Lung (tissue), 12 donors: Measurements from ENCODE around the gene SDHAF2. TPM values are rescaled to one million over a fixed set of nuclear protein-coding genes. Genes with fewer than 3 reads are reported as not detected.

Experiments
- ATAC-seq: fragments of 200-7000 bp; cut with Tn5 transposase; one replicate; pipeline ENCODE4 v1.9.1; 2020; ENCODE audit warnings: moderate number of reproducible peaks; ENCODE audit not compliant: insufficient read depth, low FRiP score
- DNase-seq, 3 donors: peaks; one replicate each; pipeline ENCODE4 v3.0.0-alpha.2; 2013 to 2017
- H3K27ac ChIP-seq, 2 donors: one replicate each; pipeline ENCODE4 v1.5.1; 2013; ENCODE audit warnings: mild to moderate bottlenecking in 2 of 2, moderate library complexity in 2 of 2, control low read depth in 1 of 2, inconsistent platforms in 1 of 2, low read depth in 1 of 2, low read length in 1 of 2
- H3K27me3 ChIP-seq, 3 donors: one replicate each; pipeline ENCODE4 v1.5.1; 2013; ENCODE audit warnings: low read length in 2 of 3; ENCODE audit not compliant: control insufficient read depth in 3 of 3, insufficient read depth in 3 of 3
- H3K36me3 ChIP-seq, 4 donors: one replicate each; pipeline ENCODE4 v1.5.1; 2013; ENCODE audit warnings: low read length in 4 of 4, mild to moderate bottlenecking in 1 of 4, moderate library complexity in 1 of 4; ENCODE audit not compliant: control insufficient read depth in 4 of 4, insufficient read depth in 4 of 4
- H3K4me1 ChIP-seq, 5 donors: one replicate each; pipeline ENCODE4 v1.5.1; 2013; ENCODE audit warnings: low read length in 5 of 5, mild to moderate bottlenecking in 2 of 5, moderate library complexity in 1 of 5; ENCODE audit not compliant: control insufficient read depth in 5 of 5, insufficient read depth in 5 of 5
- H3K4me3 ChIP-seq: one replicate; pipeline ENCODE4 v1.5.1; 2013; ENCODE audit warnings: mild to moderate bottlenecking, control low read depth, moderate library complexity
- H3K9ac ChIP-seq, 2 donors: one replicate each; pipeline ENCODE4 v1.5.1; 2013; ENCODE audit warnings: low read length in 2 of 2, control low read depth in 1 of 2; ENCODE audit not compliant: insufficient read depth in 1 of 2
- H3K9me3 ChIP-seq, 4 donors: one replicate each; pipeline ENCODE4 v1.5.1; 2013; ENCODE audit warnings: low read length in 3 of 4, mild to moderate bottlenecking in 1 of 4, moderate library complexity in 1 of 4; ENCODE audit not compliant: control insufficient read depth in 4 of 4, insufficient read depth in 3 of 4
- WGBS, 2 donors: extraction: QIAGEN DNeasy Blood & Tissue Kit; methylation state at CpG; one replicate each; pipeline ENCODE4 v1.1.7; 2013; 5-methylcytosine and 5-hydroxymethylcytosine counted together
- polyA plus RNA-seq, 2 donors: library from polyadenylated mRNA; stranded (reverse); fragments of 200-250 nt; gene quantifications; one replicate each; pipeline ENCODE4 v1.2.1, GENCODE V29; 2013
- total RNA-seq, 2 donors: library from RNA; depleted of rRNA in 1 of 2; stranded (reverse); fragments of >200 nt in 1 of 2; gene quantifications; one replicate each; pipeline ENCODE4 v1.2.1, GENCODE V29; 2014 to 2021
- TF ChIP-seq, protein P1 (sequence below): IDR thresholded peaks from 2 replicates; pipeline ENCODE4 v1.5.1; 2012; ENCODE audit warnings: mild to moderate bottlenecking; ENCODE audit errors: control extremely low read depth, extremely low read depth
- donor health status: control.
- donor health status: control.
- donor health status: Bipolar disorder and iron deficiency.
- donor health status: healthy.
- donor health status: DM: yes; HTN: yes; CAD: no.

SDHAF2 gene
- total and polyA plus RNA-seq, 4 donors: 39.6 to 53.4 (median 43.9) TPM

DNA sequence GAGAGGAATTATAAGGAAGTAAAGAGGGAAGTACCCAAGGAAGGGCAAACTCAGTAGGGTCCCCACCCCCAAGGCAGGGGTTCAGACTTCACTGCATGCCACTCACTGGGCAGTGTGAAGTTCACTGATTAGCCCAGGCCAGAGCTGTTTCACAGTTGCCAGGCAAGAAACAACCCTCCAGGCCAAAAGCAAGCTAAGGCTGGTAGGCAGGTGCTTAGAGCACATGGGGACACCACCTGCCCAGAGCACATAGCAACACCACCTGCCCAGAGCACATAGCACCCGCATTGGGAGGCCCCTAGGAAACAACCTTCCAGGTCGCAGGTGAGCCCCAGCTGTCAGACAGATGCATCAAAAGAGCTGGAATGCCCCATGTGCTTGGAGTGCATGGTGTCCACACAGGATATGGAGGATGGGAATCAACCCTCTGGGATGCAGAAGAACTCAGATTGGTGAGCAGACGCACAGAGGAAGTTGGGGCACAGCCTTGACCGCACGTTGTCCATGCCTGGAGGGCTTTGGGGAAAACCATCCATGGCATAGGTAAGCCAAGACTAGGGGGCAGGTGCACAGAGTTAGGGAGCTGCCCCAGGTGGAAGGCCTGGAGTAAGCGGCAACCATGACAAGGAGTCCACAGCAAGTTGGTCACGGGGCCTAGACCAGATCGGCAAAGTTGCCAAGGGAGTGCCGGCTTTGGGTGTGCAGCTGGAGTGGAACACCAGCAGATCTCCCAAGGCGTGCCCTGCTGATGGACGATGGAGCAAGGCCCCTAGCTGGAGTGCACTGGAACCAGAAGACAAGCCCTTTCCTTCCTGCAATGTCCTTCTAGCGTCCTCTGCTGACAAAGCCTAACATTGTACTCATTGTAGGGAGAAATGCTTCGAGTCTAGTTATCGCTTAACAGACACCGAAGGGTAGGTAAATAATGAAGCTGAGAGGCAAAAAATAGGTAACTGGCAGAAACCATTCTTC, 45.4 kb upstream of the SDHAF2 start:
- H3K27ac ChIP-seq: no peak overlapping the region
- peak overlapping the region in 1 of 2 donors; percentile 11 for H3K9ac ChIP-seq
- DNase-seq (peak in 1 of 3 donors; percentile 15), ATAC-seq (no peak)
- no peaks in the 10 kb centered on the region for H3K36me3 ChIP-seq
- H3K4me1 ChIP-seq: no peaks in the 10 kb centered on the region
- H3K27me3 ChIP-seq: no peaks in the 10 kb centered on the region
- H3K9me3 ChIP-seq: no peaks in the 10 kb centered on the region
- 88 to 92% methylated on average over 15 of the region's 15 CpGs for WGBS, 2 donors
- no peak overlapping the region for H3K4me3 ChIP-seq
- TF ChIP-seq, protein P1, sequence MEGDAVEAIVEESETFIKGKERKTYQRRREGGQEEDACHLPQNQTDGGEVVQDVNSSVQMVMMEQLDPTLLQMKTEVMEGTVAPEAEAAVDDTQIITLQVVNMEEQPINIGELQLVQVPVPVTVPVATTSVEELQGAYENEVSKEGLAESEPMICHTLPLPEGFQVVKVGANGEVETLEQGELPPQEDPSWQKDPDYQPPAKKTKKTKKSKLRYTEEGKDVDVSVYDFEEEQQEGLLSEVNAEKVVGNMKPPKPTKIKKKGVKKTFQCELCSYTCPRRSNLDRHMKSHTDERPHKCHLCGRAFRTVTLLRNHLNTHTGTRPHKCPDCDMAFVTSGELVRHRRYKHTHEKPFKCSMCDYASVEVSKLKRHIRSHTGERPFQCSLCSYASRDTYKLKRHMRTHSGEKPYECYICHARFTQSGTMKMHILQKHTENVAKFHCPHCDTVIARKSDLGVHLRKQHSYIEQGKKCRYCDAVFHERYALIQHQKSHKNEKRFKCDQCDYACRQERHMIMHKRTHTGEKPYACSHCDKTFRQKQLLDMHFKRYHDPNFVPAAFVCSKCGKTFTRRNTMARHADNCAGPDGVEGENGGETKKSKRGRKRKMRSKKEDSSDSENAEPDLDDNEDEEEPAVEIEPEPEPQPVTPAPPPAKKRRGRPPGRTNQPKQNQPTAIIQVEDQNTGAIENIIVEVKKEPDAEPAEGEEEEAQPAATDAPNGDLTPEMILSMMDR: no peak

DNA sequence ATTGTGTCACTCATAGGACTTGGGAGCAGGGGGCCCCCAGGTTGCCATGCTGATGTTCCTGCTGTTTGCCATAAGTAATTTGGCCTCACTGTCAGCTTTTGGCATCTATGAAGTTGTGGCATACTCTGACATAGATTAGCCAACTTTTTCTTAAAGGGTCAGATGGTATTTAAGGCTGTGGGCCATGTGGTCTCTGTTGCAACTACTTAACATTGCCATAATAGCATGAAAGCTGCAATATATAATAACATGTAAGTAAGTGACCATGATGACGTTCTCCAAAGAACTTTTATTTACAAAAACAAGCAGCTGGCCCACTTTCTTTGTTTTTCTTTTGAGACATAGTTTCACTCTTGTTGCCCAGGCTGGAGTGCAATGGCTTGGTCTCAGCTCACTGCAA, 39.8 kb upstream of the SDHAF2 start:
- no peaks in the 10 kb centered on the region for H3K27me3 ChIP-seq
- H3K27ac ChIP-seq: no peak overlapping the region
- H3K9me3 ChIP-seq: no peaks in the 10 kb centered on the region
- peaks cover 0 to 5% (median 4%) of the 10 kb centered on the region in 5 donors for H3K4me1 ChIP-seq
- no peak overlapping the region for H3K4me3 ChIP-seq
- TF ChIP-seq, protein P1: no peak
- peaks cover 0 to 5% (median 4%) of the 10 kb centered on the region in 4 donors for H3K36me3 ChIP-seq
- no peak for ATAC-seq
- no peak overlapping the region for H3K9ac ChIP-seq
- WGBS, 2 donors: 52 to 68% methylated on average over 1 of the region's 1 CpG
- DNase-seq: peak in 1 of 3 donors; percentile 11

DNA sequence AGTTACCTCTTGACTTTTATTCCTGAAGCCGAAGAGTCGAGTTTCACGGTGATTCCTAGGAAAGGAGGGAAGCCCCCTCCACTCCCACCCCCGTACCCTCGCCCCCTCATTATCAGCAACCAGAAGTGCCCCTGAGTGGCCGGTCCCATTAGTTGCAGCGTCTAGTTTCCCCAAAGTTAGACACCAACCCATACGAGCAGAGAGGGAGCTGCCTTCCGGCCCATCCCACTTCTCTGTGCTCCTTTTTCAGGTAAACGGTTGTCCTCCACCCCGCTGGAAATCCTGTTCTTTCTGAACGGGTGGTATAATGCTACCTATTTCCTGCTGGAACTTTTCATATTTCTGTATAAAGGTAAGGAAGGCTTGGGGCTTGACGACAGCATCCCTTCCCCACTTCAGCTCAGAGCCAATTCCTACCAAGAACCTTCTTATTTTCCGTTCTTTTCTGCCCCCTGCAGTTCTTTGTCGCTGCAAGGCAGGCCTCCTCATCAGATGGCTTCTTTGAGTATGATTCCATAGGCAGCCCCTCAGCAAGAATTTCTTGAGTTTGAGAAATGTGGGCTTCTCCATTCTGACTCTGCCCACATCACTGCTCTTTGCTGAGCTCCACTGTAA, 36.8 kb upstream of the SDHAF2 start:
- Histone ChIP-seq H3K27ac (peak overlapping the region; percentile 58 to 88), H3K4me1 (peaks cover 0 to 5% (median 4%) of the 10 kb centered on the region in 5 donors), H3K9ac (peak overlapping the region; percentile 39 to 73), H3K9me3 (no peaks in the 10 kb centered on the region), H3K36me3 (peaks cover 4 to 10% (median 8%) of the 10 kb centered on the region in 4 donors), H3K27me3 (no peaks in the 10 kb centered on the region), H3K4me3 (peak overlapping the region; percentile 53)
- TF ChIP-seq, protein P1: no peak
- ATAC-seq (no peak), DNase-seq (peak; percentile 25 to 42 (median 28))
- 1 to 4% methylated on average over 15 of the region's 15 CpGs for WGBS, 2 donors
